HepG2 (cell line): ENCODE data around the gene RMI2. TPM values are rescaled to one million over a fixed set of nuclear protein-coding genes. Genes with fewer than 3 reads are reported as not detected.

Source experiments
- ATAC-seq: fragments of 200-7000 bp; cut with Tn5 transposase; 3 replicates; pipeline ENCODE4 v1.9.1; 2020; ENCODE audit warnings: mild to moderate bottlenecking, moderate library complexity
- BruUV-seq: library from RNA; stranded (reverse); fragments of 400-500 nt; replicated peaks from 2 replicates; lab custom pipeline; 2021; lab: Mats Ljungman, UMichigan
- CTCF ChIA-PET: fragments of 300-600 bp; formaldehyde crosslinking; extraction: SDS; loops from one replicate; lab custom pipeline; 2021; ENCODE audit warnings: low total read pairs, inconsistent platforms, low intra/inter-chr PET ratio; lab: Yijun Ruan, JAX
- POLR2A ChIA-PET: fragments of 350-600 bp; sonication (Branson Sonifier 250); formaldehyde crosslinking; loops from one replicate; lab custom pipeline; 2020; ENCODE audit warnings: antibody characterized with exemption, inconsistent platforms; lab: Yijun Ruan, JAX
- DNase-seq: peaks from one replicate; pipeline ENCODE4 v3.0.0-alpha.2; 2015; ENCODE audit warnings: low spot score
- FAIRE-seq: peaks from 3 replicates; lab custom pipeline; 2011; peaks lifted over from hg19 to GRCh38; lab: Jason Lieb, UNC
- H2AFZ ChIP-seq: one replicate; pipeline ENCODE4 v1.6.1; 2011; ENCODE audit warnings: low read length, inconsistent platforms
- H3K27ac ChIP-seq: fragments of 300-600 bp; 3 replicates; pipeline ENCODE4 v1.8.0; 2011; ENCODE audit warnings: mixed run types, mild to moderate bottlenecking, mixed read lengths, low read length, inconsistent platforms; ENCODE audit not compliant: insufficient read depth; ENCODE audit errors: extremely low read length
- H3K27me3 ChIP-seq, 2 experiments: fragments of 200-600 bp in 1 of 2; 2 replicates in 1 of 2; 3 replicates in 1 of 2; pipeline versions ENCODE4 v1.6.0 to v1.8.0; 2011; ENCODE audit warnings: low read length in 2 of 2, mild to moderate bottlenecking in 2 of 2, moderate library complexity in 2 of 2, inconsistent platforms in 1 of 2; ENCODE audit not compliant: insufficient read depth in 2 of 2, control insufficient read depth in 1 of 2
- H3K36me3 ChIP-seq, 2 experiments: fragments of 200-600 bp in 1 of 2; replicated peaks in 1 of 2; 2 replicates in 1 of 2; 3 replicates in 1 of 2; pipeline versions ENCODE4 v1.5.1 to v1.8.0; 2011; ENCODE audit warnings: low read length in 2 of 2, inconsistent platforms in 1 of 2; ENCODE audit not compliant: insufficient read depth in 2 of 2, control insufficient read depth in 1 of 2
- H3K4me1 ChIP-seq: 2 replicates; pipeline ENCODE4 v1.5.1; 2012; ENCODE audit warnings: low read length, inconsistent platforms; ENCODE audit not compliant: insufficient read depth
- H3K4me2 ChIP-seq: 2 replicates; pipeline ENCODE4 v1.6.0; 2011; ENCODE audit warnings: low read depth, low read length, inconsistent platforms
- H3K4me3 ChIP-seq, 3 experiments: fragments of 200-600 bp in 1 of 3; sonication (generic), shearing (Covaris generic) in 1 of 3; replicated peaks in 1 of 3; 2 replicates each; pipeline ENCODE4 v1.5.1; 2011 to 2016; ENCODE audit warnings: low read length in 3 of 3, inconsistent platforms in 2 of 3, low read depth in 2 of 3, mild to moderate bottlenecking in 2 of 3, control low read depth in 1 of 3, mixed read lengths in 1 of 3; ENCODE audit not compliant: insufficient read depth in 1 of 3
- H3K79me2 ChIP-seq: one replicate; pipeline ENCODE4 v1.6.1; 2011; ENCODE audit warnings: low read length, inconsistent platforms; ENCODE audit not compliant: insufficient read depth
- H3K9ac ChIP-seq: 2 replicates; pipeline ENCODE4 v1.6.0; 2011; ENCODE audit warnings: mild to moderate bottlenecking, low read depth, low read length, inconsistent platforms; ENCODE audit not compliant: insufficient read depth
- H3K9me3 ChIP-seq: 2 replicates; pipeline ENCODE4 v1.5.1; 2012; ENCODE audit warnings: mild to moderate bottlenecking, low read length
- H4K20me1 ChIP-seq: 2 replicates; pipeline ENCODE4 v1.6.0; 2011; ENCODE audit warnings: inconsistent platforms, mild to moderate bottlenecking, low read length, moderate library complexity; ENCODE audit not compliant: insufficient read depth
- MTERF4 ChIP-seq: sonication (generic); formaldehyde crosslinking; IDR thresholded peaks from 2 replicates; pipeline ENCODE4 v1.8.0; 2023; ENCODE audit warnings: mild to moderate bottlenecking, missing genetic modification reagents
- NRL ChIP-seq: sonication (generic); formaldehyde crosslinking; IDR thresholded peaks from 2 replicates; pipeline ENCODE4 v1.5.0; 2020; ENCODE audit warnings: missing genetic modification reagents, mild to moderate bottlenecking, moderate library complexity, borderline replicate concordance
- SAFB2 ChIP-seq: sonication (generic); formaldehyde crosslinking; IDR thresholded peaks from 2 replicates; pipeline ENCODE4 v1.5.1; 2020; ENCODE audit warnings: missing genetic modification reagents, low read depth, mild to moderate bottlenecking, borderline replicate concordance
- STAT5B ChIP-seq: sonication (generic); formaldehyde crosslinking; IDR thresholded peaks from 2 replicates; pipeline ENCODE4 v1.4.0; 2020; ENCODE audit warnings: missing genetic modification reagents
- ZNF17 ChIP-seq: sonication (generic); formaldehyde crosslinking; IDR thresholded peaks from 2 replicates; pipeline ENCODE4 v1.5.0; 2020; ENCODE audit warnings: mild to moderate bottlenecking, missing genetic modification reagents
- ZNF460 ChIP-seq: sonication (generic); formaldehyde crosslinking; IDR thresholded peaks from 2 replicates; pipeline ENCODE4 v1.5.1; 2020; ENCODE audit warnings: missing genetic modification reagents, mild to moderate bottlenecking, borderline replicate concordance
- ZNF589 ChIP-seq: sonication (generic); formaldehyde crosslinking; conservative IDR thresholded peaks from 2 replicates; pipeline ENCODE4 v1.8.0; 2022; ENCODE audit warnings: mild to moderate bottlenecking, moderate library complexity, missing genetic modification reagents
- ZSCAN31 ChIP-seq: sonication (generic); formaldehyde crosslinking; IDR thresholded peaks from 2 replicates; pipeline ENCODE4 v1.5.0; 2020; ENCODE audit warnings: low read depth, mild to moderate bottlenecking, missing genetic modification reagents
- WGBS: methylation state at CpG from one replicate; pipeline ENCODE4 v1.1.6; 2017; ENCODE audit warnings: low lambda C conversion rate; 5-methylcytosine and 5-hydroxymethylcytosine counted together
- in situ Hi-C: cut with HindIII; loops from 2 replicates; pipeline ENCODE4 v1.10.0; 2017; ENCODE audit warnings: low pct_unique_long_range_greater_than_20kb; ENCODE audit not compliant: extremely low pct_ligation_motif_present
- intact Hi-C: fragments of 100-400 bp; cut with micrococcal nuclease; formaldehyde crosslinking; loops from one replicate; pipeline ENCODE4 v1.10.0; 2022; ENCODE audit not compliant: unreplicated experiment
- polyA plus RNA-seq, 8 experiments: library from polyadenylated mRNA; depleted of rRNA in 3 of 8; stranded (reverse) in 7 of 8; unstranded in 1 of 8; fragments of >200 nt; fragmentation: Illumina TruSeq in 4 of 8; extraction: Trizol in 4 of 8; gene quantifications; 2 replicates each; pipeline versions ENCODE4 v1.2.1 to v1.2.3, GENCODE V29; 2011 to 2016; ENCODE audit warnings: low read depth in 4 of 8, missing spikeins in 1 of 8, mixed read lengths in 1 of 8; ENCODE audit not compliant: insufficient read depth in 1 of 8
- total RNA-seq, 5 experiments: library from RNA; depleted of rRNA; stranded (reverse); fragments of >200 nt; fragmentation: Illumina TruSeq; extraction: Trizol; gene quantifications; 2 replicates each; pipeline ENCODE4 v1.2.3, GENCODE V29; 2016; ENCODE audit warnings: low read depth in 1 of 5
- TF ChIP-seq, protein P1 (sequence below): sonication (generic); formaldehyde crosslinking; IDR thresholded peaks from 2 replicates; pipeline ENCODE4 v1.4.0; 2020; ENCODE audit warnings: mild to moderate bottlenecking, missing genetic modification reagents
- TF ChIP-seq, protein P2 (sequence below): sonication (generic); formaldehyde crosslinking; IDR thresholded peaks from 2 replicates; pipeline ENCODE4 v1.8.0; 2022; ENCODE audit warnings: mild to moderate bottlenecking, missing genetic modification reagents, moderate library complexity

RMI2 gene
- total and polyA plus RNA-seq, 2 of the 13 experiments (the other 11 are each of a cell fraction or from before 2014, with no cell fraction given) = 24.5 to 55.7 TPM

- FAIRE-seq (no peak), DNase-seq (no peak), ATAC-seq (no peak)
- ChIA-PET CTCF (no interaction called here), POLR2A (interaction anchor here (1.2 to 4.5 kb wide), 6 partner anchors 16 to 97 kb away, joined by 3 to 32 read pairs (median 5); partner anchors contain the start of gene SOCS1)
- Histone ChIP-seq H3K4me1 (peaks cover 61% of the 10 kb centered on the region), H3K9ac (no peak overlapping the region), H3K36me3 (no peaks in the 10 kb centered on the region; a peak in 1 of 5 replicates), H3K9me3 (no peaks in the 10 kb centered on the region), H3K27ac (no peak overlapping the region), H3K4me3 (no peak overlapping the region), H3K79me2 (peaks cover 47% of the 10 kb centered on the region), H3K4me2 (no peak overlapping the region), H2AFZ (no peak overlapping the region), H4K20me1 (no peaks in the 10 kb centered on the region), H3K27me3 (no peaks in the 10 kb centered on the region; a peak in 1 of 5 replicates)
- intact Hi-C loops (no loop called here), in situ Hi-C loops (loop anchor here (5.0 kb wide), 1 partner anchor 91 kb away; the partner anchor contains the start of gene SOCS1)
- TF ChIP-seq STAT5B (CRISPR knock-in tag) (no peak), ZSCAN31 (CRISPR knock-in tag) (0 out of 2 replicates have a peak, but pooled peaks have one; percentile 25), SAFB2 (CRISPR knock-in tag) (no peak), ZNF17 (CRISPR knock-in tag) (no peak), NRL (no peak), ZNF460 (CRISPR knock-in tag) (peak; percentile 39; the same call in 1 of the 2 replicates), MTERF4 (CRISPR knock-in tag) (no peak), ZNF589 (no peak)
- TF ChIP-seq, protein P1, sequence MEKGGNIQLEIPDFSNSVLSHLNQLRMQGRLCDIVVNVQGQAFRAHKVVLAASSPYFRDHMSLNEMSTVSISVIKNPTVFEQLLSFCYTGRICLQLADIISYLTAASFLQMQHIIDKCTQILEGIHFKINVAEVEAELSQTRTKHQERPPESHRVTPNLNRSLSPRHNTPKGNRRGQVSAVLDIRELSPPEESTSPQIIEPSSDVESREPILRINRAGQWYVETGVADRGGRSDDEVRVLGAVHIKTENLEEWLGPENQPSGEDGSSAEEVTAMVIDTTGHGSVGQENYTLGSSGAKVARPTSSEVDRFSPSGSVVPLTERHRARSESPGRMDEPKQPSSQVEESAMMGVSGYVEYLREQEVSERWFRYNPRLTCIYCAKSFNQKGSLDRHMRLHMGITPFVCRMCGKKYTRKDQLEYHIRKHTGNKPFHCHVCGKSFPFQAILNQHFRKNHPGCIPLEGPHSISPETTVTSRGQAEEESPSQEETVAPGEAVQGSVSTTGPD = no peak
- TF ChIP-seq, protein P2, sequence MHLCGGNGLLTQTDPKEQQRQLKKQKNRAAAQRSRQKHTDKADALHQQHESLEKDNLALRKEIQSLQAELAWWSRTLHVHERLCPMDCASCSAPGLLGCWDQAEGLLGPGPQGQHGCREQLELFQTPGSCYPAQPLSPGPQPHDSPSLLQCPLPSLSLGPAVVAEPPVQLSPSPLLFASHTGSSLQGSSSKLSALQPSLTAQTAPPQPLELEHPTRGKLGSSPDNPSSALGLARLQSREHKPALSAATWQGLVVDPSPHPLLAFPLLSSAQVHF (CRISPR knock-in tag) = no peak
- 95% methylated on average over 7 of the region's 7 CpGs for WGBS
- no TSS peak for BruUV-seq
Observed at GRCh38 chr16:11347831-11348230, 2.6 kb downstream of the RMI2 start.
